ENCODE results near the gene ZNF529. TPM values are rescaled to one million over a fixed set of nuclear protein-coding genes. Genes with fewer than 3 reads are reported as not detected.
A peak's percentile ranks its signal among the peaks of the same experiment; 100 is the strongest.

ZNF529 gene
- total and polyA plus RNA-seq, 10 of the 15 experiments (the other 5 are each of a cell fraction or from before 2014, with no cell fraction given), result 1.8 to 12.5 (median 4.5) TPM

GRCh38 chr19:36527873-36528193 lies 45.3 kb downstream of the ZNF529 start:
- POLR2A ChIA-PET, result interaction anchor here (0.6 to 2.3 kb wide), 3 partner anchors 38 to 243 kb away, joined by 5 to 9 read pairs (median 7); partner anchors contain the start of genes ZNF529 and ZNF566
- intact Hi-C loops (cut with micrococcal nuclease; ENCODE audit: unreplicated experiment), result loop anchor here (1.0 to 5.0 kb wide), 3 partner anchors 36 to 244 kb away; partner anchors contain the start of genes ZNF529 and ZNF850
- ATAC-seq, result no peak
- peak overlapping the region; percentile 76 for H3K4me3 ChIP-seq
- WGBS (ENCODE audit: insufficient coverage, insufficient replicate concordance, low lambda C conversion rate, missing lambda C conversion rate), result 7% methylated on average over 2 of the region's 13 CpGs
- BruUV-seq (replicated peaks), result no TSS peak
- no peak for DNase-seq (ENCODE audit: low read depth, low spot score)
- peak overlapping the region; percentile 72 for H3K4me2 ChIP-seq (ENCODE audit: control insufficient read depth, insufficient read depth)
- peaks cover 16% of the 10 kb centered on the region for H3K9me3 ChIP-seq (replicated peaks; ENCODE audit: control insufficient read depth, insufficient read depth, low read length)
- peaks cover 17% of the 10 kb centered on the region for H3K79me2 ChIP-seq (ENCODE audit: control insufficient read depth, insufficient read depth, low read length)
- CTCF ChIA-PET, result no interaction called here
- in situ Hi-C loops (cut with MboI), result no loop called here
- RAD21 ChIA-PET (ENCODE audit: unreplicated experiment), result interaction anchor here (0.6 kb wide), 1 partner anchor 245 kb away, joined by 3 read pairs; the partner anchor contains the start of gene ZNF850
- peak overlapping the region; percentile 95 for H2AFZ ChIP-seq (ENCODE audit: control insufficient read depth, low read depth, low read length)
- no peak for TF ChIP-seq BMI1 (IDR thresholded peaks at IDR 0.05; ENCODE audit: borderline replicate concordance)
- TF ChIP-seq TBL1XR1 (IDR thresholded peaks at IDR 0.05; ENCODE audit: low read depth, low read length), result 0 out of 2 replicates have a peak, but pooled peaks have one; percentile 38
- peak; percentile 73 for TF ChIP-seq MEF2B (IDR thresholded peaks at IDR 0.05; ENCODE audit: partially characterized antibody, poor library complexity, severe bottlenecking)
- TF ChIP-seq ZBED1 (IDR thresholded peaks at IDR 0.05; ENCODE audit: borderline replicate concordance), result no peak
- peak; percentile 6 for TF ChIP-seq SMAD1 (IDR thresholded peaks at IDR 0.05; ENCODE audit: low read depth, partially characterized antibody)
- TF ChIP-seq MLLT1 (IDR thresholded peaks at IDR 0.05), result 0 out of 2 replicates have a peak, but pooled peaks have one; percentile 13
- TF ChIP-seq BRCA1 (IDR thresholded peaks at IDR 0.05; ENCODE audit: low read depth, low read length), result no peak
- H4K20me1 ChIP-seq (ENCODE audit: control insufficient read depth, insufficient read depth), result no peaks in the 10 kb centered on the region
- SMC1A ChIA-PET (ENCODE audit: uncharacterized antibody, unreplicated experiment), result interaction anchor here (1.3 to 1.6 kb wide), 2 partner anchors 45 to 148 kb away, joined by 3 to 5 read pairs; partner anchors contain the start of gene ZNF529
- no peaks in the 10 kb centered on the region for H3K36me3 ChIP-seq (ENCODE audit: control insufficient read depth in 2 of 2, insufficient read depth in 2 of 2, low read length in 1 of 2)
- no peaks in the 10 kb centered on the region for H3K4me1 ChIP-seq (ENCODE audit: control insufficient read depth, insufficient read depth, low read length)
- H3K27me3 ChIP-seq (replicated peaks in 1 of 2; ENCODE audit: control insufficient read depth in 2 of 2, insufficient read depth in 2 of 2, low read length in 1 of 2), result no peaks in the 10 kb centered on the region
- peak overlapping the region; percentile 83 for H3K27ac ChIP-seq (ENCODE audit: control insufficient read depth, insufficient read depth)
- peak overlapping the region; percentile 85 for H3K9ac ChIP-seq (ENCODE audit: control insufficient read depth, insufficient read depth, low read length)
- FAIRE-seq, result no peak

All from GM12878 (cell line).